Endothelial cell of umbilical vein (primary cell): ENCODE measurements around the gene COL4A1.

Source experiments
- EZH2 ChIP-seq: IDR thresholded peaks from 2 replicates; pipeline ENCODE4 v1.6.1; 2012; ENCODE audit warnings: borderline replicate concordance, low read depth, mild to moderate bottlenecking, moderate library complexity, low read length, inconsistent platforms; ENCODE audit not compliant: severe bottlenecking
- FOS ChIP-seq: IDR thresholded peaks from 2 replicates; pipeline ENCODE4 v1.6.1; 2011; ENCODE audit warnings: mild to moderate bottlenecking, low read length, moderate library complexity, borderline replicate concordance; ENCODE audit not compliant: insufficient read depth
- GATA2 ChIP-seq: IDR thresholded peaks from 2 replicates; pipeline ENCODE4 v1.7.0; 2011; ENCODE audit warnings: low read depth, mild to moderate bottlenecking, moderate library complexity, mixed read lengths, low read length; ENCODE audit not compliant: insufficient read length, insufficient read depth
- JUN ChIP-seq: IDR thresholded peaks from 2 replicates; pipeline ENCODE4 v1.6.1; 2011; ENCODE audit warnings: borderline replicate concordance, low read depth; ENCODE audit not compliant: insufficient read length, insufficient read depth
- MYC ChIP-seq: IDR thresholded peaks from one replicate; pipeline ENCODE4 v1.6.1; 2011; ENCODE audit warnings: mild to moderate bottlenecking, low read depth, low read length
- POLR2A ChIP-seq: IDR thresholded peaks from 2 replicates; pipeline ENCODE4 v1.6.1; 2012; ENCODE audit warnings: low read depth, mild to moderate bottlenecking, control low read depth, low read length
- POLR2AphosphoS5 ChIP-seq: IDR thresholded peaks from 2 replicates; pipeline ENCODE4 v1.6.1; 2012; ENCODE audit warnings: low read depth, mild to moderate bottlenecking, control low read depth, low read length, moderate library complexity; ENCODE audit not compliant: insufficient read depth
- TF ChIP-seq, protein P1 (sequence below): IDR thresholded peaks from 2 replicates; pipeline ENCODE4 v1.6.1; 2011; ENCODE audit not compliant: insufficient read depth, insufficient read length
- TF ChIP-seq, protein P2 (sequence below), 2 donors: IDR thresholded peaks; 1 replicate in 1 of 2; 2 replicates in 1 of 2; pipeline ENCODE4 v1.5.1; 2011; ENCODE audit warnings: low read length in 2 of 2, mild to moderate bottlenecking in 2 of 2, moderate library complexity in 2 of 2, control low read depth in 1 of 2, inconsistent platforms in 1 of 2, low read depth in 1 of 2; ENCODE audit not compliant: insufficient read depth in 1 of 2; ENCODE audit errors: extremely low read depth in 1 of 2

DNA sequence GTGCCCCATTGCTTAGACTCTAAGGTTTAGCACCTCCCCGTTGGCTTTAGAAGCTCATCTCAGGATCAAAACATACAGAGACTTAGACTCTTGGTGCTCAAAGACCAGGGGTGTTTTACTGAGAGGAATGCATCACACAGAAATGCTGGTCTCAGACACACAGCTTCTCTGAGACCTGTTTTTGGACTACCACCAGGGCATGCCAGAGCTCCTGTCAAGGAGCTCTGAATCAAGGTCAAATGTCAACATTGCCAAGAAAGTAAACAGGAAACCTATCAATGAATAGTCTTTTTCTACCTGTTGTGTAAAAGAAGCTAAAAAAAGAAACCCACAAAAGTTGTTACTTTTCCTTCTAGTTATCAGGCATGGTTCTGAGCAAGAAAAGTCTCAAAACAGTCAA is 149.2 kb downstream of the COL4A1 start:
- TF ChIP-seq, protein P1, sequence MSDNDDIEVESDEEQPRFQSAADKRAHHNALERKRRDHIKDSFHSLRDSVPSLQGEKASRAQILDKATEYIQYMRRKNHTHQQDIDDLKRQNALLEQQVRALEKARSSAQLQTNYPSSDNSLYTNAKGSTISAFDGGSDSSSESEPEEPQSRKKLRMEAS = no peak
- TF ChIP-seq, protein P2, sequence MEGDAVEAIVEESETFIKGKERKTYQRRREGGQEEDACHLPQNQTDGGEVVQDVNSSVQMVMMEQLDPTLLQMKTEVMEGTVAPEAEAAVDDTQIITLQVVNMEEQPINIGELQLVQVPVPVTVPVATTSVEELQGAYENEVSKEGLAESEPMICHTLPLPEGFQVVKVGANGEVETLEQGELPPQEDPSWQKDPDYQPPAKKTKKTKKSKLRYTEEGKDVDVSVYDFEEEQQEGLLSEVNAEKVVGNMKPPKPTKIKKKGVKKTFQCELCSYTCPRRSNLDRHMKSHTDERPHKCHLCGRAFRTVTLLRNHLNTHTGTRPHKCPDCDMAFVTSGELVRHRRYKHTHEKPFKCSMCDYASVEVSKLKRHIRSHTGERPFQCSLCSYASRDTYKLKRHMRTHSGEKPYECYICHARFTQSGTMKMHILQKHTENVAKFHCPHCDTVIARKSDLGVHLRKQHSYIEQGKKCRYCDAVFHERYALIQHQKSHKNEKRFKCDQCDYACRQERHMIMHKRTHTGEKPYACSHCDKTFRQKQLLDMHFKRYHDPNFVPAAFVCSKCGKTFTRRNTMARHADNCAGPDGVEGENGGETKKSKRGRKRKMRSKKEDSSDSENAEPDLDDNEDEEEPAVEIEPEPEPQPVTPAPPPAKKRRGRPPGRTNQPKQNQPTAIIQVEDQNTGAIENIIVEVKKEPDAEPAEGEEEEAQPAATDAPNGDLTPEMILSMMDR (IDR thresholded peaks at IDR 0.05; ENCODE audit: extremely low read depth in 1 of 2, insufficient read depth in 1 of 2, low read depth in 1 of 2, low read length in 2 of 2) = no peak
- no peak for TF ChIP-seq POLR2AphosphoS5
- no peak for TF ChIP-seq POLR2A
- TF ChIP-seq JUN = no peak
- TF ChIP-seq EZH2 = no peak
- TF ChIP-seq FOS = no peak
- no peak for TF ChIP-seq GATA2
- no peak for TF ChIP-seq MYC
